GM10266 (cell line): ENCODE results near the gene CYP2A7.
"Not testable (repeated sequence)": the region's sequence is repeated elsewhere in the genome, so short reads cannot be mapped to it uniquely, and the experiment has no call there.

Experiments
- DNase-seq: peaks from one replicate; pipeline ENCODE4 v3.0.0; 2012; ENCODE audit errors: extremely low spot score
- CTCF ChIP-seq: IDR thresholded peaks from 2 replicates; pipeline ENCODE4 v1.5.1; 2012; ENCODE audit warnings: mild to moderate bottlenecking, low read depth; ENCODE audit not compliant: control insufficient read depth, insufficient read depth; ENCODE audit errors: missing control alignments

CYP2A7 gene

DNA sequence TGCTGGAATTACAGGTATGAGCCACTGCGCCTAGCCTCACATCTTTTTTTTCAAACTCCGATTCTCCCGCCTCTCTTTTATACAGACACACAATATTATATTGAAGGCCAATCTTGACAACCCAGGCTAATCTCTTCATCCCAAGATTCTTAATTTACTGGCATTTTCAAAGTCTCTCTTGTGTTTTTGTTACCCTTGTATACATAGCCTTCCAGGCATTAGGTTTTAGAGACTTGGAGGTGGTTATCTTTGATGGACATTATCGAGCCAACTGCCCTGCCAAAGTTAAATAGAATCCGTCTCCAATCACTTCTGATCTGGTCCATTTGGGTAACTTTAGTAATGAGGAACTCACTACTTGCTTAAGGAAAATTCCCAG, 14.4 kb upstream of the CYP2A7 start:
- no peak for TF ChIP-seq CTCF
- DNase-seq = no peak

- no peak for DNase-seq
- no peak for TF ChIP-seq CTCF
These were observed 11.1 kb upstream of the CYP2A7 start for GRCh38 chr19:40893112-40893511.

DNA sequence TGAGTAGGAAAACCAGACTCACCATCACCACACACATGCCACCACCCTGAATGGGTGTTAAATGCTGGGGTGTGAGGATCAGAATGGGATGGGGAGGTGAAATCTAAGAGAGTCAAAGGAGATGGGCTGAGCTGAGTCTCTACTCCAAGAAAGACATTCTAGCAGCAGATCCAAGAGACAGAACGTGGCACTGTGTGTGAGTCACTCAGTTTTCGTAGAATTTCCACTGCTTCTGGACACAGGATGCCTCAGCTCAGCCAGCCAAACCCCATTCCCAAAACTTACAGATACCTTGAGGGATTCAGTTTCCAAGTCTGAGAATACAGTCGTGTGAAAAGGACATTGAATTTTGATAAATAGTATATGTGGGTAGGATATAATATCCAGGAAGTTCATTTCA, 7.3 kb upstream of the CYP2A7 start:
- TF ChIP-seq CTCF = no peak
- DNase-seq = no peak

- DNase-seq = no peak
These were observed 6.2 kb upstream of the CYP2A7 start for GRCh38 chr19:40888191-40888590.

GRCh38 chr19:40884187-40884931, 2.3 kb upstream of the CYP2A7 start:
- not testable (repeated sequence) for DNase-seq

More at GRCh38 chr19:40888191-40888590, 6.2 kb upstream of the CYP2A7 start:
- no peak for TF ChIP-seq CTCF

DNA sequence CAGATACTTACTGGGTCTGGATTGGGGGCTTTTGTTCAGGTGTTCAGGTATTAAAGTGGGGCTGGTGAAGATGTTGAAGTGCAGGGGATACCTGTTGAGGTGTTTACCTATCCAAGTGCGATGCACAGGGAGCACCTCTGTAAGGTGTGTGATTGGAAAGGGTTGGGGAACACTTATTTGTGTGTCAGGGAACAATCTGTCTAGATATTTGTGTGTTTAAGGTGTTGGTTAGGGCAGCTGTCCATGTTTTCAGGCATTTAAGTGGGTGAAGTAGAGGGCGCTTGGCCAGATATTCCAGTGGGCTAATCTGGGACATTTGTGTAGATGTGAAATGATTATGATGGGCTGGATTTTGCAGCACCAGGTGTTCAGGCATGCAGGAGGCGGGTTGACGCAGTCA, 2.7 kb downstream of the CYP2A7 start:
- not testable (repeated sequence) for DNase-seq

DNA sequence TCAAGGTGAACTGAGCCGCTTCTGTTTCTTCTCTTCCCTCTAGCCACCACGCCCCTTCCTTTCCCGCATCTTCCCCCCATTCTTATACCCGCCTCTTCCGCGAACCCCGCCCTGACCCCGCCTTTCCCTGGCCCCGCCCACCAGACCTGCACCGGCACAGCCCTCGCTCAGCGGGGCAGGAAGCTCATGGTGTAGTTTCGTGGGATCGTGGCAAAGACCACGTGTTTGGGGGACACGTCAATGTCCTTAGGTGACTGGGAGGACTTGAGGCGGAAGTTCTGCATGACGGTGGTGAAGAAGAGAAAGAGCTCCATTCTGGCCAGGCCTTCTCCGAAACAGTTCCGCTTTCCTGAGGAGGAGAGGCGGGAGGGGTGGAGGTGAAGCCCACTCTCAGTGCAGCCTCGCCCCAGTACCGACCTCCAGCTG, 6.5 kb downstream of the CYP2A7 start:
- DNase-seq = peak; percentile 48

DNA sequence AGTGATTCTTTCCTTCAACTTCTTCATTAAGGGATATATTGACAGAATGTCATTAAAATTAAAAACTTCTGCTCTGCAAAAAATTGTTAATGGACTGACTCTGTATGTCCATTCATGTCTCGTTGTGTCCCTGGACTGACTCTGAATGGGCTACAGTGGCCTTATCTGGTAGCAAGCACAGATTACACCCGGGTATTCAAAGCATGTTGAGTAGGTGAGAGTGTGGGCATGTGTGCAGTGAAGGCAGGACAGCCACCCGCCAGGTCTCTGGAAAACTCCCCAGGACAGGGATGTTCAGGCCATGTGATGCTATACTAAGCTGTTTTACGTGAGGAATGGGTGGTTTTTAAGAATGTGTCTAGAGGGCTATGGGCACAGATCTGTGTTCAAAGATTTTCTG, 7.2 kb downstream of the CYP2A7 start:
- DNase-seq = not testable (repeated sequence)

GRCh38 chr19:40873873-40874272, 8.2 kb downstream of the CYP2A7 start:
- not testable (repeated sequence) for DNase-seq

DNA sequence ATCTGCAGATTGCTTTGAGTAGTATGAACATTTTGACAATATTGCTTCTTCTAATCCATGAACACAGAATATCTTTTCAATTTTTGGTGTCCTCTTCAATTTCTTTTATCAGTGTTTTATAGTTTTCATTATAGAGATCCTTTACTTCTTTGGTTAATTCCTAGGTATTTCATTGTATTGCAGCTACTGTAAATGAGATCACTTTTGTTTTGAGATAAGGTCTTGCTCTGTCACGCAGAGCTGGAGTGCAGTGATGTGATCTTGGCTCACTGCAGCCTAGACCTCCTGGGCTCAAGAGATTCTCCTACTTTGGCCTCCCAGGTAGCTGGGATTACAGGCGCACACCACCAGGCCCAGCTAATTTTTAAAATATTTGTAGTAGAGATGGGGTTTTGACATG, 9.8 kb downstream of the CYP2A7 start:
- no peak for DNase-seq
- TF ChIP-seq CTCF = no peak
